H1 (cell line): Measurements from ENCODE around the gene IAH1. TPM values are rescaled to one million over a fixed set of nuclear protein-coding genes. Genes with fewer than 3 reads are reported as not detected.

Experiments used
- CTCF ChIA-PET: fragments of 300-600 bp; sonication (Branson Sonifier 250); formaldehyde crosslinking; loops from one replicate; lab custom pipeline; 2021; ENCODE audit not compliant: partially characterized antibody; lab: Charles Lee
- POLR2A ChIA-PET: fragments of 300-600 bp; sonication (Branson Sonifier 250); formaldehyde crosslinking; loops from one replicate; lab custom pipeline; 2021; ENCODE audit warnings: inconsistent platforms; ENCODE audit not compliant: partially characterized antibody; lab: Charles Lee
- DNase-seq, 2 experiments: peaks; one replicate each; pipeline versions ENCODE4 v3.0.0 to v3.0.0-alpha.2; 2010 to 2022; ENCODE audit warnings: low spot score in 2 of 2, low read depth in 1 of 2, mixed read lengths in 1 of 2
- FAIRE-seq: peaks from 2 replicates; lab custom pipeline; 2011; peaks lifted over from hg19 to GRCh38; lab: Jason Lieb, UNC
- H2AFZ ChIP-seq: 2 replicates; pipeline ENCODE4 v1.8.1; 2012; ENCODE audit warnings: low read length, inconsistent platforms
- H2AK5ac ChIP-seq: 2 replicates; pipeline ENCODE4 v1.6.1; 2013; ENCODE audit warnings: low read depth, low read length
- H2BK120ac ChIP-seq: replicated peaks from 2 replicates; pipeline ENCODE3; 2013; ENCODE audit warnings: low read depth, low read length, inconsistent platforms
- H2BK12ac ChIP-seq: 2 replicates; pipeline ENCODE4 v1.6.1; 2013; ENCODE audit warnings: low read depth, low read length
- H2BK15ac ChIP-seq: 2 replicates; pipeline ENCODE4 v1.6.1; 2013; ENCODE audit warnings: low read length
- H2BK20ac ChIP-seq: 2 replicates; pipeline ENCODE4 v1.6.1; 2013; ENCODE audit warnings: low read length
- H2BK5ac ChIP-seq: 2 replicates; pipeline ENCODE4 v1.6.1; 2013; ENCODE audit warnings: low read depth, low read length
- H3K14ac ChIP-seq: 2 replicates; pipeline ENCODE4 v1.6.1; 2013; ENCODE audit warnings: inconsistent platforms; ENCODE audit not compliant: insufficient read length
- H3K18ac ChIP-seq: 2 replicates; pipeline ENCODE4 v1.6.1; 2013; ENCODE audit warnings: low read length; ENCODE audit errors: extremely low read depth
- H3K23ac ChIP-seq: 2 replicates; pipeline ENCODE4 v1.6.1; 2013; ENCODE audit warnings: inconsistent platforms; ENCODE audit not compliant: insufficient read length
- H3K23me2 ChIP-seq: 2 replicates; pipeline ENCODE4 v1.6.1; 2013; ENCODE audit warnings: low read depth, low read length
- H3K27ac ChIP-seq: 2 replicates; pipeline ENCODE4 v1.6.1; 2011; ENCODE audit warnings: low read depth, low read length, inconsistent platforms
- H3K27me3 ChIP-seq, 4 experiments: replicated peaks in 1 of 4; 1 replicate in 1 of 4; 2 replicates in 3 of 4; pipeline versions ENCODE4 v1.6.1 to v1.8.1; 2011 to 2013; ENCODE audit warnings: low read length in 3 of 4, mild to moderate bottlenecking in 3 of 4, inconsistent platforms in 2 of 4, mixed read lengths in 2 of 4, moderate library complexity in 1 of 4; ENCODE audit not compliant: control insufficient read depth in 3 of 4, insufficient read depth in 3 of 4; ENCODE audit errors: extremely low read depth in 1 of 4
- H3K36me3 ChIP-seq, 4 experiments: 2 replicates each; pipeline versions ENCODE4 v1.6.1 to v1.8.1; 2011 to 2013; ENCODE audit warnings: mild to moderate bottlenecking in 4 of 4, low read length in 3 of 4, moderate library complexity in 2 of 4, control low read depth in 1 of 4, inconsistent platforms in 1 of 4; ENCODE audit not compliant: insufficient read depth in 4 of 4, control insufficient read depth in 2 of 4
- H3K4ac ChIP-seq: replicated peaks from 2 replicates; pipeline ENCODE3; 2013; ENCODE audit warnings: low read length, low read depth, mixed read lengths, inconsistent platforms; ENCODE audit not compliant: insufficient read length
- H3K4me1 ChIP-seq, 4 experiments: replicated peaks in 1 of 4; 1 replicate in 1 of 4; 2 replicates in 3 of 4; pipeline versions ENCODE4 v1.6.1 to v1.8.1; 2011 to 2013; ENCODE audit warnings: low read length in 3 of 4, inconsistent platforms in 2 of 4, mixed read lengths in 1 of 4; ENCODE audit not compliant: insufficient read depth in 4 of 4, control insufficient read depth in 3 of 4
- H3K4me2 ChIP-seq, 2 experiments: 2 replicates each; pipeline versions ENCODE4 v1.6.1 to v1.8.1; 2011 to 2013; ENCODE audit warnings: low read depth in 2 of 2, low read length in 2 of 2, control low read depth in 1 of 2, inconsistent platforms in 1 of 2, mild to moderate bottlenecking in 1 of 2; ENCODE audit not compliant: insufficient read depth in 1 of 2
- H3K4me3 ChIP-seq, 4 experiments: fragments of 200-600, 300-600 bp in 1 of 4; sonication (generic), shearing (Covaris generic), sonication (Bioruptor Twin) in 1 of 4; 2 replicates each; pipeline versions ENCODE4 v1.5.1 to v1.8.1; 2011 to 2016; ENCODE audit warnings: low read length in 4 of 4, low read depth in 3 of 4, control low read depth in 2 of 4, inconsistent platforms in 2 of 4, mild to moderate bottlenecking in 2 of 4, mixed read lengths in 1 of 4, moderate library complexity in 1 of 4; ENCODE audit not compliant: insufficient read depth in 2 of 4; ENCODE audit errors: extremely low read depth in 1 of 4
- H3K56ac ChIP-seq: replicated peaks from 2 replicates; pipeline ENCODE3; 2013; ENCODE audit warnings: low read depth, mild to moderate bottlenecking, mixed read lengths, low read length, inconsistent platforms; ENCODE audit not compliant: insufficient read length
- H3K79me1 ChIP-seq: 2 replicates; pipeline ENCODE4 v1.6.1; 2013; ENCODE audit warnings: low read depth, low read length, control low read depth
- H3K79me2 ChIP-seq, 2 experiments: 2 replicates each; pipeline versions ENCODE4 v1.6.1 to v1.8.1; 2012 to 2013; ENCODE audit warnings: low read length in 2 of 2, mild to moderate bottlenecking in 2 of 2, inconsistent platforms in 1 of 2; ENCODE audit not compliant: insufficient read depth in 2 of 2, control insufficient read depth in 1 of 2
- H3K9ac ChIP-seq, 4 experiments: replicated peaks in 1 of 4; 1 replicate in 1 of 4; 2 replicates in 3 of 4; pipeline versions ENCODE4 v1.6.1 to v1.8.1; 2011 to 2013; ENCODE audit warnings: low read depth in 3 of 4, low read length in 3 of 4, control low read depth in 2 of 4, mild to moderate bottlenecking in 2 of 4, moderate library complexity in 2 of 4, inconsistent platforms in 1 of 4; ENCODE audit errors: extremely low read depth in 1 of 4
- H3K9me3 ChIP-seq, 2 experiments: 2 replicates each; pipeline versions ENCODE4 v1.6.1 to v1.8.1; 2012 to 2013; ENCODE audit warnings: mild to moderate bottlenecking in 2 of 2, moderate library complexity in 2 of 2, control low read depth in 1 of 2, inconsistent platforms in 1 of 2, low read depth in 1 of 2, low read length in 1 of 2, mixed read lengths in 1 of 2; ENCODE audit not compliant: insufficient read depth in 2 of 2
- H4K20me1 ChIP-seq, 2 experiments: replicated peaks in 1 of 2; 2 replicates each; pipeline versions ENCODE3 to v1.8.1; 2011 to 2013; ENCODE audit warnings: inconsistent platforms in 2 of 2, low read length in 2 of 2, mild to moderate bottlenecking in 1 of 2; ENCODE audit not compliant: insufficient read depth in 2 of 2, control insufficient read depth in 1 of 2
- H4K5ac ChIP-seq: 2 replicates; pipeline ENCODE4 v1.6.1; 2013; ENCODE audit warnings: low read length, low read depth, mixed read lengths, inconsistent platforms; ENCODE audit not compliant: insufficient read length
- H4K8ac ChIP-seq: 2 replicates; pipeline ENCODE4 v1.8.0; 2013; ENCODE audit warnings: mild to moderate bottlenecking, moderate library complexity, low read length, inconsistent platforms; ENCODE audit not compliant: insufficient read depth; ENCODE audit errors: extremely low read depth
- H4K91ac ChIP-seq: replicated peaks from 2 replicates; pipeline ENCODE3; 2013; ENCODE audit warnings: low read length, mixed read lengths, inconsistent platforms; ENCODE audit not compliant: insufficient read length
- CBX8 ChIP-seq: fragments of 300-800, 300-1000 bp; sonication (generic); IDR thresholded peaks from 2 replicates; pipeline ENCODE4 v1.7.1; 2016; ENCODE audit warnings: low read depth, low read length, borderline replicate concordance
- CREB1 ChIP-seq: IDR thresholded peaks from 2 replicates; pipeline ENCODE4 v1.6.1; 2012; ENCODE audit warnings: inconsistent platforms
- GABPA ChIP-seq: IDR thresholded peaks from 2 replicates; pipeline ENCODE4 v1.6.1; 2011; ENCODE audit warnings: mild to moderate bottlenecking, low read length, moderate library complexity, borderline replicate concordance; ENCODE audit not compliant: insufficient read depth
- GTF2F1 ChIP-seq: IDR thresholded peaks from 2 replicates; pipeline ENCODE4 v1.6.1; 2012; ENCODE audit warnings: low read depth, low read length, improper control_type of control experiment, borderline replicate concordance
- HDAC2 ChIP-seq, 2 experiments: fragments of 300-600 bp in 1 of 2; sonication (generic) in 1 of 2; IDR thresholded peaks; 2 replicates each; pipeline ENCODE4 v1.6.1; 2011 to 2012; ENCODE audit warnings: low read depth in 2 of 2, low read length in 2 of 2, mild to moderate bottlenecking in 2 of 2, moderate library complexity in 2 of 2, borderline replicate concordance in 1 of 2, inconsistent platforms in 1 of 2
- KDM5A ChIP-seq: fragments of 200-600 bp; IDR thresholded peaks from 2 replicates; pipeline ENCODE4 v1.7.1; 2012; ENCODE audit warnings: mild to moderate bottlenecking, low read length, inconsistent platforms, mixed read lengths
- NRF1 ChIP-seq: IDR thresholded peaks from 2 replicates; pipeline ENCODE4 v1.6.1; 2011; ENCODE audit warnings: mild to moderate bottlenecking, low read depth, low read length, improper control_type of control experiment
- POLR2A ChIP-seq, 2 experiments: IDR thresholded peaks; 1 replicate in 1 of 2; 2 replicates in 1 of 2; pipeline ENCODE4 v1.6.1; 2011; ENCODE audit warnings: low read depth in 2 of 2, low read length in 2 of 2, mild to moderate bottlenecking in 2 of 2; ENCODE audit errors: control extremely low read depth in 1 of 2
- RXRA ChIP-seq: IDR thresholded peaks from 2 replicates; pipeline ENCODE4 v1.6.1; 2011; ENCODE audit warnings: low read depth, mild to moderate bottlenecking, low read length, moderate library complexity; ENCODE audit not compliant: insufficient read depth
- SIN3A ChIP-seq, 2 experiments: IDR thresholded peaks in 1 of 2; conservative IDR thresholded peaks in 1 of 2; 2 replicates each; pipeline ENCODE4 v1.6.1; 2011 to 2012; ENCODE audit warnings: low read length in 2 of 2, improper control_type of control experiment in 1 of 2, low read depth in 1 of 2, mild to moderate bottlenecking in 1 of 2
- SP1 ChIP-seq: IDR thresholded peaks from 2 replicates; pipeline ENCODE4 v1.6.1; 2011; ENCODE audit warnings: low read depth, low read length
- SUZ12 ChIP-seq: fragments of 200-600 bp; sonication (generic); IDR thresholded peaks from 2 replicates; pipeline ENCODE4 v1.6.1; 2012; ENCODE audit warnings: mild to moderate bottlenecking, inconsistent platforms, low read length, moderate library complexity, mixed read lengths
- USF2 ChIP-seq: IDR thresholded peaks from 2 replicates; pipeline ENCODE4 v1.6.1; 2011; ENCODE audit warnings: low read length, improper control_type of control experiment
- WGBS, 2 experiments: shearing (Covaris generic) in 1 of 2; methylation state at CpG; one replicate each; pipeline versions ENCODE4 v1.1.6 to v1.1.7; 2013 to 2015; ENCODE audit warnings: low lambda C conversion rate in 2 of 2, mixed read lengths in 2 of 2, inconsistent platforms in 1 of 2, low coverage in 1 of 2, missing lambda C conversion rate in 1 of 2; ENCODE audit not compliant: insufficient replicate concordance in 2 of 2, insufficient coverage in 1 of 2, insufficient read length in 1 of 2; ENCODE audit errors: extremely low coverage in 1 of 2, missing lambda C conversion rate in 1 of 2; 5-methylcytosine and 5-hydroxymethylcytosine counted together
- polyA plus RNA-seq, 7 experiments: library from polyadenylated mRNA; depleted of rRNA in 3 of 7; stranded (reverse) in 5 of 7; unstranded in 2 of 7; fragments of >200 nt in 5 of 7; fragments of 200-250 nt in 2 of 7; gene quantifications; 1 replicate in 5 of 7; 2 replicates in 1 of 7; 4 replicates in 1 of 7; pipeline versions ENCODE4 v1.2.1 to v1.2.3, GENCODE V29; 2011 to 2013; ENCODE audit warnings: missing spikeins in 2 of 7, mixed read lengths in 2 of 7
- total RNA-seq: library from RNA; stranded (reverse); fragmentation: NEBNext Ultra II Directional; extraction: Animal tissue kit (Norgen Biotek cat#: 25700); gene quantifications from 2 replicates; pipeline ENCODE4 v1.2.1, GENCODE V29; 2021

Gene IAH1
- total and polyA plus RNA-seq, 2 of the 8 experiments (the other 6 are each of a cell fraction or from before 2014, with no cell fraction given): 15.1 to 21.5 TPM

GRCh38 chr2:9536504-9536903 is 62.2 kb downstream of the IAH1 start:
- Histone ChIP-seq H2BK20ac (no peak overlapping the region), H2AFZ (no peak overlapping the region), H3K56ac (no peak overlapping the region), H3K9ac (no peak overlapping the region), H3K4me1 (no peaks in the 10 kb centered on the region), H2BK5ac (no peak overlapping the region), H4K5ac (no peak overlapping the region), H3K79me1 (no peaks in the 10 kb centered on the region; the same call in 1 of the 2 replicates), H3K14ac (no peak overlapping the region), H3K4ac (no peak overlapping the region), H2BK120ac (no peak overlapping the region), H3K23ac (no peak overlapping the region), H4K8ac (no peak overlapping the region), H3K4me3 (no peak overlapping the region), H4K20me1 (peaks cover 0 to 1% of the 10 kb centered on the region in 2 experiments), H3K23me2 (no peaks in the 10 kb centered on the region), H3K36me3 (peaks cover 0 to 3% (median 0%) of the 10 kb centered on the region in 4 experiments; a peak in 1 of 8 replicates), H4K91ac (no peak overlapping the region), H2BK12ac (no peak overlapping the region), H2BK15ac (no peak overlapping the region), H3K27ac (no peak overlapping the region), H3K27me3 (no peaks in the 10 kb centered on the region), H2AK5ac (no peak overlapping the region), H3K79me2 (0 out of 4 replicates have a peak, but pooled peaks cover 0 to 2% of the 10 kb centered on the region in 2 experiments), H3K4me2 (no peak overlapping the region), H3K18ac (no peak overlapping the region), H3K9me3 (no peaks in the 10 kb centered on the region)
- POLR2A ChIA-PET: interaction anchor here (1.5 to 2.4 kb wide), 2 partner anchors 19 to 94 kb away, joined by 5 to 8 read pairs; partner anchors contain the start of genes ADAM17 and YWHAQ
- CTCF ChIA-PET: interaction anchor here (1.0 kb wide), 1 partner anchor 21 kb away, joined by 3 read pairs; no protein-coding TSS in a partner anchor
- DNase-seq: no peak
- 88% methylated on average over 6 of the region's 6 CpGs; no CpG with 5 or more reads in 1 of the 2 experiments for WGBS, 2 experiments
- no peak for FAIRE-seq
- TF ChIP-seq CBX8 (no peak), CREB1 (no peak), SIN3A (conservative IDR thresholded peaks at IDR 0.05 in 1 of 2, IDR thresholded peaks at IDR 0.05 in 1 of 2; ENCODE audit: low read depth in 1 of 2, low read length in 2 of 2) (no peak), KDM5A (no peak), GTF2F1 (no peak), HDAC2 (IDR thresholded peaks at IDR 0.05; ENCODE audit: borderline replicate concordance in 1 of 2, low read depth in 2 of 2, low read length in 2 of 2) (no peak), GABPA (no peak), USF2 (no peak), SP1 (no peak), RXRA (no peak), SUZ12 (no peak), NRF1 (no peak), POLR2A (IDR thresholded peaks at IDR 0.05; ENCODE audit: control extremely low read depth in 1 of 2, low read depth in 2 of 2, low read length in 2 of 2) (no peak)
